Epidermal melanocyte (primary cell): ENCODE results near the gene FAM20B.
A peak's percentile ranks its signal among the peaks of the same experiment; 100 is the strongest.
"Not testable (repeated sequence)": the region's sequence is repeated elsewhere in the genome, so short reads cannot be mapped to it uniquely, and the experiment has no call there.

ENCODE experiments used
- DNase-seq: peaks from one replicate; pipeline ENCODE4 v3.0.0; 2011; ENCODE audit warnings: low spot score; ENCODE audit not compliant: insufficient read length

The FAM20B gene

GRCh38 chr1:179025125-179025974 is at the start of gene FAM20B:
Gene FAM20B (plus strand): TSS chr1:179025894. CDS start chr1:179043848, 17,954 bp downstream.
- peak; percentile 90 for DNase-seq

GRCh38 chr1:178976541-178976940 is 49.2 kb upstream of the FAM20B start:
- DNase-seq = no peak

- no peak for DNase-seq
These were observed 39.5 kb upstream of the FAM20B start for GRCh38 chr1:178986204-178986603.

- not testable (repeated sequence) for DNase-seq
These were observed 37.5 kb upstream of the FAM20B start for GRCh38 chr1:178988198-178988597.

GRCh38 chr1:178993559-178993958 is 32.1 kb upstream of the FAM20B start:
- no peak for DNase-seq

- no peak for DNase-seq
These were observed 28.3 kb upstream of the FAM20B start for GRCh38 chr1:178997428-178997827.

GRCh38 chr1:178998295-178998694 is 27.4 kb upstream of the FAM20B start:
- no peak for DNase-seq

GRCh38 chr1:178999061-178999460 is 26.6 kb upstream of the FAM20B start:
- no peak for DNase-seq

GRCh38 chr1:179001451-179001850 is 24.2 kb upstream of the FAM20B start:
- no peak for DNase-seq

- DNase-seq = not testable (repeated sequence)
These were observed 23.6 kb upstream of the FAM20B start for GRCh38 chr1:179002064-179002463.

- no peak for DNase-seq
These were observed 22.9 kb upstream of the FAM20B start for GRCh38 chr1:179002552-179003345.

- DNase-seq = no peak
These were observed 22.1 kb upstream of the FAM20B start for GRCh38 chr1:179003512-179004066.

GRCh38 chr1:179007233-179007632 is 18.5 kb upstream of the FAM20B start:
- DNase-seq = no peak

GRCh38 chr1:179010671-179011070 is 15.0 kb upstream of the FAM20B start:
- no peak for DNase-seq

GRCh38 chr1:179012038-179012437 is 13.7 kb upstream of the FAM20B start:
- DNase-seq = no peak

- no peak for DNase-seq
These were observed 11.6 kb upstream of the FAM20B start for GRCh38 chr1:179014123-179014522.

- no peak for DNase-seq
These were observed 10.3 kb upstream of the FAM20B start for GRCh38 chr1:179015396-179015795.

GRCh38 chr1:179016706-179017382 is 8.8 kb upstream of the FAM20B start:
- peak; percentile 84 for DNase-seq

GRCh38 chr1:179017383-179018326 is 8.0 kb upstream of the FAM20B start:
- no peak for DNase-seq

GRCh38 chr1:179021873-179022272 is 3.8 kb upstream of the FAM20B start:
- peak; percentile 40 for DNase-seq
